IMR-90 (cell line): ENCODE results near the gene COA3.

Experiments
- BHLHE40 ChIP-seq: fragments of 150-350 bp; IDR thresholded peaks from 2 replicates; pipeline ENCODE4 v1.6.1; 2016; ENCODE audit warnings: mild to moderate bottlenecking, low read depth, low read length
- CEBPB ChIP-seq: IDR thresholded peaks from 2 replicates; pipeline ENCODE4 v1.6.1; 2012; ENCODE audit warnings: low read depth, low read length, improper control_type of control experiment
- CTCF ChIP-seq: conservative IDR thresholded peaks from 2 replicates; pipeline ENCODE4 v1.5.1; 2012; ENCODE audit warnings: mild to moderate bottlenecking, low read depth, low read length, improper control_type of control experiment
- MAFK ChIP-seq: IDR thresholded peaks from 2 replicates; pipeline ENCODE4 v1.6.1; 2012; ENCODE audit warnings: low read depth, low read length, improper control_type of control experiment
- POLR2A ChIP-seq: IDR thresholded peaks from 2 replicates; pipeline ENCODE4 v1.6.1; 2012; ENCODE audit warnings: mild to moderate bottlenecking, low read depth, low read length
- RAD21 ChIP-seq: IDR thresholded peaks from 2 replicates; pipeline ENCODE4 v1.6.1; 2012; ENCODE audit warnings: low read length, improper control_type of control experiment

GRCh38 chr17:42784811-42785592 is 13.5 kb downstream of the COA3 start:
- TF ChIP-seq CTCF (no peak), POLR2A (no peak), RAD21 (no peak), CEBPB (no peak), MAFK (no peak), BHLHE40 (no peak)
